ENCODE results near the gene CPNE2. TPM values are rescaled to one million over a fixed set of nuclear protein-coding genes. Genes with fewer than 3 reads are reported as not detected.
"Not testable (repeated sequence)": the region's sequence is repeated elsewhere in the genome, so short reads cannot be mapped to it uniquely, and the experiment has no call there.

CPNE2 gene
- total RNA-seq, 4 donors from 2014 or later: 18.0 to 38.7 (median 27.8) TPM

GRCh38 chr16:57096192-57096591 lies 3.8 kb downstream of the CPNE2 start:
- Histone ChIP-seq H3K4me1 (peaks cover 0 to 47% (median 13%) of the 10 kb centered on the region in 3 donors), H3K36me3 (no peaks in the 10 kb centered on the region), H3K4me3 (no peak overlapping the region), H3K27me3 (no peaks in the 10 kb centered on the region), H3K9me3 (no peaks in the 10 kb centered on the region), H3K27ac (no peak overlapping the region)
- TF ChIP-seq POLR2AphosphoS5 (IDR thresholded peaks at IDR 0.05) (no peak), EP300 (IDR thresholded peaks at IDR 0.05) (no peak), POLR2A (IDR thresholded peaks at IDR 0.05) (no peak), CTCF (IDR thresholded peaks at IDR 0.05) (no peak)
- 100% methylated on average over 1 of the region's 3 CpGs; no CpG with 5 or more reads in 1 of the 2 donors for WGBS, 2 donors (ENCODE audit: low coverage in 1 of 2)
- ATAC-seq: no peak

GRCh38 chr16:57096793-57097192 lies 4.4 kb downstream of the CPNE2 start:
- Histone ChIP-seq H3K27ac (no peak overlapping the region), H3K4me3 (no peak overlapping the region), H3K36me3 (no peaks in the 10 kb centered on the region), H3K4me1 (peaks cover 0 to 41% (median 13%) of the 10 kb centered on the region in 3 donors), H3K27me3 (no peaks in the 10 kb centered on the region), H3K9me3 (no peaks in the 10 kb centered on the region)
- no peak for TF ChIP-seq POLR2AphosphoS5 (IDR thresholded peaks at IDR 0.05)
- TF ChIP-seq EP300 (IDR thresholded peaks at IDR 0.05): no peak
- no peak for TF ChIP-seq POLR2A (IDR thresholded peaks at IDR 0.05)
- no peak for TF ChIP-seq CTCF (IDR thresholded peaks at IDR 0.05)
- WGBS, 2 donors (ENCODE audit: low coverage in 1 of 2): 88 to 95% methylated on average over 2 of the region's 2 CpGs
- ATAC-seq: no peak

- Histone ChIP-seq H3K36me3 (no peaks in the 10 kb centered on the region), H3K27me3 (no peaks in the 10 kb centered on the region), H3K4me3 (no peak overlapping the region), H3K4me1 (peaks cover 0 to 31% (median 11%) of the 10 kb centered on the region in 3 donors), H3K27ac (no peak overlapping the region), H3K9me3 (no peaks in the 10 kb centered on the region)
- ATAC-seq: no peak
- TF ChIP-seq POLR2AphosphoS5 (IDR thresholded peaks at IDR 0.05) (no peak), CTCF (IDR thresholded peaks at IDR 0.05) (no peak), POLR2A (IDR thresholded peaks at IDR 0.05) (no peak), EP300 (IDR thresholded peaks at IDR 0.05) (no peak)
- WGBS, 2 donors (ENCODE audit: low coverage in 1 of 2): 79% methylated on average over 5 of the region's 14 CpGs; no CpG with 5 or more reads in 1 of the 2 donors
Observed at GRCh38 chr16:57098188-57098841, 5.9 kb downstream of the CPNE2 start.

- WGBS, 2 donors (ENCODE audit: low coverage in 1 of 2): 50 to 100% methylated on average over 1 to 3 of the region's 6 CpGs
- ATAC-seq, H3K4me3 ChIP-seq, H3K36me3 ChIP-seq, H3K9me3 ChIP-seq, H3K27me3 ChIP-seq, H3K27ac ChIP-seq: not testable (repeated sequence)
- H3K4me1 ChIP-seq: peaks cover 0 to 15% (median 0%) of the 10 kb centered on the region in 3 donors
Observed at GRCh38 chr16:57099965-57100364, 7.6 kb downstream of the CPNE2 start.

GRCh38 chr16:57100445-57100844 lies 8.1 kb downstream of the CPNE2 start:
- Histone ChIP-seq H3K4me3 (no peak overlapping the region), H3K4me1 (peaks cover 0 to 11% (median 0%) of the 10 kb centered on the region in 3 donors)

More at GRCh38 chr16:57100445-57100844, 8.1 kb downstream of the CPNE2 start:
- Histone ChIP-seq H3K9me3 (no peaks in the 10 kb centered on the region), H3K36me3 (no peaks in the 10 kb centered on the region), H3K27me3 (no peaks in the 10 kb centered on the region), H3K27ac (no peak overlapping the region)
- ATAC-seq: no peak
- 87 to 100% methylated on average over 1 of the region's 1 CpG for WGBS, 2 donors (ENCODE audit: low coverage in 1 of 2)
- TF ChIP-seq CTCF (IDR thresholded peaks at IDR 0.05) (no peak), EP300 (IDR thresholded peaks at IDR 0.05) (no peak), POLR2A (IDR thresholded peaks at IDR 0.05) (no peak), POLR2AphosphoS5 (IDR thresholded peaks at IDR 0.05) (no peak)
